WTC11 (cell line): ENCODE data around the gene RBMS2. TPM values are rescaled to one million over a fixed set of nuclear protein-coding genes. Genes with fewer than 3 reads are reported as not detected.

ENCODE experiments used
- GRHL2 ChIP-seq: fragments of 250-450 bp; sonication (Bioruptor Pico); IDR thresholded peaks from 2 replicates; pipeline ENCODE4 v1.8.0; 2022; ENCODE audit warnings: mild to moderate bottlenecking, moderate library complexity; ENCODE audit not compliant: insufficient replicate concordance, severe bottlenecking
- JAZF1 ChIP-seq: fragments of 250-450 bp; sonication (Bioruptor Pico); IDR thresholded peaks from 2 replicates; pipeline ENCODE4 v1.9.0; 2021; ENCODE audit warnings: moderate library complexity, mild to moderate bottlenecking, inconsistent platforms
- MXD4 ChIP-seq: fragments of 250-450 bp; sonication (Bioruptor Pico); IDR thresholded peaks from 2 replicates; pipeline ENCODE4 v1.8.0; 2021; ENCODE audit warnings: mild to moderate bottlenecking, moderate library complexity, borderline replicate concordance
- NFYB ChIP-seq: sonication (generic); formaldehyde crosslinking; conservative IDR thresholded peaks from 2 replicates; pipeline ENCODE4 v1.8.0; 2022; ENCODE audit warnings: low read depth, missing genetic modification reagents
- TCF7 ChIP-seq: sonication (generic); formaldehyde crosslinking; IDR thresholded peaks from 2 replicates; pipeline ENCODE4 v1.8.0; 2022; ENCODE audit warnings: mild to moderate bottlenecking, low read depth, missing genetic modification reagents, moderate library complexity
- ZNF232 ChIP-seq: sonication (generic); formaldehyde crosslinking; IDR thresholded peaks from 2 replicates; pipeline ENCODE4 v1.8.0; 2022; ENCODE audit warnings: mild to moderate bottlenecking, missing genetic modification reagents
- ZNF423 ChIP-seq: fragments of 250-450 bp; sonication (Bioruptor Pico); IDR thresholded peaks from 2 replicates; pipeline ENCODE4 v2.1.2; 2022; ENCODE audit warnings: mild to moderate bottlenecking, moderate library complexity
- ZNF671 ChIP-seq: fragments of 250-450 bp; sonication (Bioruptor Pico); IDR thresholded peaks from 2 replicates; pipeline ENCODE4 v1.8.0; 2021; ENCODE audit warnings: mild to moderate bottlenecking
- total RNA-seq: library from RNA; stranded (reverse); gene quantifications from 3 replicates; pipeline ENCODE4 v1.2.3, GENCODE V29; 2021
- TF ChIP-seq, protein P1 (sequence below): sonication (generic); formaldehyde crosslinking; IDR thresholded peaks from 2 replicates; pipeline ENCODE4 v1.8.1; 2023; ENCODE audit warnings: mild to moderate bottlenecking, missing genetic modification reagents, moderate library complexity
- TF ChIP-seq, protein P2 (sequence below): sonication (generic); formaldehyde crosslinking; IDR thresholded peaks from 2 replicates; pipeline ENCODE4 v1.8.1; 2023; ENCODE audit warnings: mild to moderate bottlenecking, missing genetic modification reagents, borderline replicate concordance
- TF ChIP-seq, protein P3 (sequence below): sonication (generic); formaldehyde crosslinking; conservative IDR thresholded peaks from 2 replicates; pipeline ENCODE4 v1.8.1; 2022; ENCODE audit warnings: mild to moderate bottlenecking, missing genetic modification reagents
- TF ChIP-seq, protein P4 (sequence below): sonication (generic); formaldehyde crosslinking; IDR thresholded peaks from 2 replicates; pipeline ENCODE4 v1.8.1; 2023; ENCODE audit warnings: mild to moderate bottlenecking, missing genetic modification reagents, moderate library complexity
- TF ChIP-seq, protein P5 (sequence below): sonication (generic); formaldehyde crosslinking; IDR thresholded peaks from 2 replicates; pipeline ENCODE4 v1.8.1; 2022; ENCODE audit warnings: mild to moderate bottlenecking, moderate library complexity, missing genetic modification reagents
- TF ChIP-seq, protein P6 (sequence below): sonication (generic); formaldehyde crosslinking; IDR thresholded peaks from 2 replicates; pipeline ENCODE4 v1.8.1; 2022; ENCODE audit warnings: low read depth, missing genetic modification reagents, borderline replicate concordance
- TF ChIP-seq, protein P7 (sequence below): sonication (generic); formaldehyde crosslinking; IDR thresholded peaks from 2 replicates; pipeline ENCODE4 v1.8.1; 2023; ENCODE audit warnings: mild to moderate bottlenecking, missing genetic modification reagents

The RBMS2 gene
- total RNA-seq, 1 experiment from 2014 or later, result 16.7 TPM

DNA sequence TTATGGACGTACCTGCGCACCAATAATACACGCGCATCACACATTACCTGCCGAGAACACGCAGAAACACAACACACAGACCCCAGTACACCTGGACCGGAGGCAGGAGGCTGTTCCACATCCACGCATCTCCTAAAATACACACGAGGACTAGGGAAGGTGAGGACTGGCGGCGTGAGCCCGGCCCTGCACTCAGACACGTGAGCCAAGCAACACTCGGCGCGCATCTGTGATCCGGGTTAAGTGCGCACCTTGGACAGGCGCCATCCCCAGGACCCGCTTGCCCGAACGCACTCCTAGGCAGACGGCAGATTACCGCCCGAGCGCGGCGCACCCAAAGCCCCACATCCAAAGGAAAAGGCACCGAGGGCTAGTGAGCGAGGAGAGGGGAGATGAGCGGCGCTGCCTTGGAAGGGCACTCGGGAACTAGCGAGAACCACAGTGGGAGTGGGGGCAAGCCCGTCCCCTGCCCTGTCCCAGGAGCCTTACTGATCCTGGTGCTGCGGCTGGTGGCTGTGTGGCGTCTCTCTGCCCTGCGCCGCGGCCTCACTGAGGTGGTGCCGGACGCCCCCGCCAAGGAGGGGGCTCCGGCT lies 34.1 kb upstream of the RBMS2 start (continued):
- TF ChIP-seq, protein P1, sequence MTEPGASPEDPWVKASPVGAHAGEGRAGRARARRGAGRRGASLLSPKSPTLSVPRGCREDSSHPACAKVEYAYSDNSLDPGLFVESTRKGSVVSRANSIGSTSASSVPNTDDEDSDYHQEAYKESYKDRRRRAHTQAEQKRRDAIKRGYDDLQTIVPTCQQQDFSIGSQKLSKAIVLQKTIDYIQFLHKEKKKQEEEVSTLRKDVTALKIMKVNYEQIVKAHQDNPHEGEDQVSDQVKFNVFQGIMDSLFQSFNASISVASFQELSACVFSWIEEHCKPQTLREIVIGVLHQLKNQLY (CRISPR knock-in tag), result no peak
- TF ChIP-seq, protein P2, sequence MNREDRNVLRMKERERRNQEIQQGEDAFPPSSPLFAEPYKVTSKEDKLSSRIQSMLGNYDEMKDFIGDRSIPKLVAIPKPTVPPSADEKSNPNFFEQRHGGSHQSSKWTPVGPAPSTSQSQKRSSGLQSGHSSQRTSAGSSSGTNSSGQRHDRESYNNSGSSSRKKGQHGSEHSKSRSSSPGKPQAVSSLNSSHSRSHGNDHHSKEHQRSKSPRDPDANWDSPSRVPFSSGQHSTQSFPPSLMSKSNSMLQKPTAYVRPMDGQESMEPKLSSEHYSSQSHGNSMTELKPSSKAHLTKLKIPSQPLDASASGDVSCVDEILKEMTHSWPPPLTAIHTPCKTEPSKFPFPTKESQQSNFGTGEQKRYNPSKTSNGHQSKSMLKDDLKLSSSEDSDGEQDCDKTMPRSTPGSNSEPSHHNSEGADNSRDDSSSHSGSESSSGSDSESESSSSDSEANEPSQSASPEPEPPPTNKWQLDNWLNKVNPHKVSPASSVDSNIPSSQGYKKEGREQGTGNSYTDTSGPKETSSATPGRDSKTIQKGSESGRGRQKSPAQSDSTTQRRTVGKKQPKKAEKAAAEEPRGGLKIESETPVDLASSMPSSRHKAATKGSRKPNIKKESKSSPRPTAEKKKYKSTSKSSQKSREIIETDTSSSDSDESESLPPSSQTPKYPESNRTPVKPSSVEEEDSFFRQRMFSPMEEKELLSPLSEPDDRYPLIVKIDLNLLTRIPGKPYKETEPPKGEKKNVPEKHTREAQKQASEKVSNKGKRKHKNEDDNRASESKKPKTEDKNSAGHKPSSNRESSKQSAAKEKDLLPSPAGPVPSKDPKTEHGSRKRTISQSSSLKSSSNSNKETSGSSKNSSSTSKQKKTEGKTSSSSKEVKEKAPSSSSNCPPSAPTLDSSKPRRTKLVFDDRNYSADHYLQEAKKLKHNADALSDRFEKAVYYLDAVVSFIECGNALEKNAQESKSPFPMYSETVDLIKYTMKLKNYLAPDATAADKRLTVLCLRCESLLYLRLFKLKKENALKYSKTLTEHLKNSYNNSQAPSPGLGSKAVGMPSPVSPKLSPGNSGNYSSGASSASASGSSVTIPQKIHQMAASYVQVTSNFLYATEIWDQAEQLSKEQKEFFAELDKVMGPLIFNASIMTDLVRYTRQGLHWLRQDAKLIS, result no peak
- TF ChIP-seq, protein P3, sequence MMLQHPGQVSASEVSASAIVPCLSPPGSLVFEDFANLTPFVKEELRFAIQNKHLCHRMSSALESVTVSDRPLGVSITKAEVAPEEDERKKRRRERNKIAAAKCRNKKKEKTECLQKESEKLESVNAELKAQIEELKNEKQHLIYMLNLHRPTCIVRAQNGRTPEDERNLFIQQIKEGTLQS (CRISPR knock-in tag), result no peak
- TF ChIP-seq, protein P4, sequence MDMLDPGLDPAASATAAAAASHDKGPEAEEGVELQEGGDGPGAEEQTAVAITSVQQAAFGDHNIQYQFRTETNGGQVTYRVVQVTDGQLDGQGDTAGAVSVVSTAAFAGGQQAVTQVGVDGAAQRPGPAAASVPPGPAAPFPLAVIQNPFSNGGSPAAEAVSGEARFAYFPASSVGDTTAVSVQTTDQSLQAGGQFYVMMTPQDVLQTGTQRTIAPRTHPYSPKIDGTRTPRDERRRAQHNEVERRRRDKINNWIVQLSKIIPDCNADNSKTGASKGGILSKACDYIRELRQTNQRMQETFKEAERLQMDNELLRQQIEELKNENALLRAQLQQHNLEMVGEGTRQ (CRISPR knock-in tag), result peak; percentile 57
- TF ChIP-seq ZNF423, result no peak
- TF ChIP-seq, protein P5, sequence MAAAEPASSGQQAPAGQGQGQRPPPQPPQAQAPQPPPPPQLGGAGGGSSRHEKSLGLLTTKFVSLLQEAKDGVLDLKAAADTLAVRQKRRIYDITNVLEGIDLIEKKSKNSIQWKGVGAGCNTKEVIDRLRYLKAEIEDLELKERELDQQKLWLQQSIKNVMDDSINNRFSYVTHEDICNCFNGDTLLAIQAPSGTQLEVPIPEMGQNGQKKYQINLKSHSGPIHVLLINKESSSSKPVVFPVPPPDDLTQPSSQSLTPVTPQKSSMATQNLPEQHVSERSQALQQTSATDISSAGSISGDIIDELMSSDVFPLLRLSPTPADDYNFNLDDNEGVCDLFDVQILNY (CRISPR knock-in tag), result no peak
- no peak for TF ChIP-seq NFYB (CRISPR knock-in tag)
- TF ChIP-seq ZNF232 (CRISPR knock-in tag), result no peak; the same call in 1 of the 2 replicates
- TF ChIP-seq TCF7, result peak; percentile 57; the same call in 1 of the 2 replicates
- no peak for TF ChIP-seq JAZF1
- no peak for TF ChIP-seq ZNF671 (CRISPR knock-in tag)
- TF ChIP-seq GRHL2 (CRISPR knock-in tag), result no peak
- TF ChIP-seq, protein P6, sequence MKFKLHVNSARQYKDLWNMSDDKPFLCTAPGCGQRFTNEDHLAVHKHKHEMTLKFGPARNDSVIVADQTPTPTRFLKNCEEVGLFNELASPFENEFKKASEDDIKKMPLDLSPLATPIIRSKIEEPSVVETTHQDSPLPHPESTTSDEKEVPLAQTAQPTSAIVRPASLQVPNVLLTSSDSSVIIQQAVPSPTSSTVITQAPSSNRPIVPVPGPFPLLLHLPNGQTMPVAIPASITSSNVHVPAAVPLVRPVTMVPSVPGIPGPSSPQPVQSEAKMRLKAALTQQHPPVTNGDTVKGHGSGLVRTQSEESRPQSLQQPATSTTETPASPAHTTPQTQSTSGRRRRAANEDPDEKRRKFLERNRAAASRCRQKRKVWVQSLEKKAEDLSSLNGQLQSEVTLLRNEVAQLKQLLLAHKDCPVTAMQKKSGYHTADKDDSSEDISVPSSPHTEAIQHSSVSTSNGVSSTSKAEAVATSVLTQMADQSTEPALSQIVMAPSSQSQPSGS (CRISPR knock-in tag), result 0 out of 2 replicates have a peak, but pooled peaks have one; percentile 33
- no peak for TF ChIP-seq MXD4 (CRISPR knock-in tag)
- TF ChIP-seq, protein P7, sequence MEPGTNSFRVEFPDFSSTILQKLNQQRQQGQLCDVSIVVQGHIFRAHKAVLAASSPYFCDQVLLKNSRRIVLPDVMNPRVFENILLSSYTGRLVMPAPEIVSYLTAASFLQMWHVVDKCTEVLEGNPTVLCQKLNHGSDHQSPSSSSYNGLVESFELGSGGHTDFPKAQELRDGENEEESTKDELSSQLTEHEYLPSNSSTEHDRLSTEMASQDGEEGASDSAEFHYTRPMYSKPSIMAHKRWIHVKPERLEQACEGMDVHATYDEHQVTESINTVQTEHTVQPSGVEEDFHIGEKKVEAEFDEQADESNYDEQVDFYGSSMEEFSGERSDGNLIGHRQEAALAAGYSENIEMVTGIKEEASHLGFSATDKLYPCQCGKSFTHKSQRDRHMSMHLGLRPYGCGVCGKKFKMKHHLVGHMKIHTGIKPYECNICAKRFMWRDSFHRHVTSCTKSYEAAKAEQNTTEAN, result no peak; the same call in 1 of the 2 replicates
